ENCODE results near the gene TTLL7. TPM values are rescaled to one million over a fixed set of nuclear protein-coding genes. Genes with fewer than 3 reads are reported as not detected.

Gene TTLL7
- total RNA-seq, 1 experiment from 2014 or later: not detected

- Histone ChIP-seq H3K27me3 (ENCODE audit: low read length) (no peaks in the 10 kb centered on the region), H3K79me2 (ENCODE audit: low read length) (no peaks in the 10 kb centered on the region), H3K36me3 (ENCODE audit: insufficient read depth, low read length) (no peaks in the 10 kb centered on the region), H3K27ac (ENCODE audit: low read length) (no peak overlapping the region), H3K9me3 (ENCODE audit: low read length) (no peaks in the 10 kb centered on the region), H2AFZ (ENCODE audit: low read length) (no peak overlapping the region), H3K9me2 (replicated peaks; ENCODE audit: insufficient read depth, low read length) (no peaks in the 10 kb centered on the region), H3K4me2 (ENCODE audit: low read depth, low read length, poor library complexity, severe bottlenecking) (no peak overlapping the region), H3K4me1 (ENCODE audit: low read length) (no peaks in the 10 kb centered on the region), H4K20me1 (ENCODE audit: insufficient read depth, low read depth, low read length) (no peaks in the 10 kb centered on the region), H3K4me3 (ENCODE audit: low read length) (no peak overlapping the region), H3K9ac (ENCODE audit: low read length) (no peak overlapping the region)
- DNase-seq: no peak
These were observed 20.3 kb upstream of the TTLL7 start for GRCh38 chr1:84019217-84019616.

GRCh38 chr1:84013708-84014107 is 14.8 kb upstream of the TTLL7 start:
- no peaks in the 10 kb centered on the region for H3K9me3 ChIP-seq (ENCODE audit: low read length)
- H3K9ac ChIP-seq (ENCODE audit: low read length): no peak overlapping the region
- H3K9me2 ChIP-seq (replicated peaks; ENCODE audit: insufficient read depth, low read length): no peaks in the 10 kb centered on the region
- no peak overlapping the region for H3K4me3 ChIP-seq (ENCODE audit: low read length)
- H3K79me2 ChIP-seq (ENCODE audit: low read length): no peaks in the 10 kb centered on the region
- H3K4me1 ChIP-seq (ENCODE audit: low read length): peaks cover 9% of the 10 kb centered on the region
- no peak overlapping the region for H2AFZ ChIP-seq (ENCODE audit: low read length)
- no peak overlapping the region for H3K4me2 ChIP-seq (ENCODE audit: low read depth, low read length, poor library complexity, severe bottlenecking)
- DNase-seq: no peak
- H3K36me3 ChIP-seq (ENCODE audit: insufficient read depth, low read length): no peaks in the 10 kb centered on the region
- H3K27ac ChIP-seq (ENCODE audit: low read length): no peak overlapping the region
- no peaks in the 10 kb centered on the region for H3K27me3 ChIP-seq (ENCODE audit: low read length)
- no peaks in the 10 kb centered on the region for H4K20me1 ChIP-seq (ENCODE audit: insufficient read depth, low read depth, low read length)

- no peaks in the 10 kb centered on the region for H3K27me3 ChIP-seq (ENCODE audit: low read length)
- H2AFZ ChIP-seq (ENCODE audit: low read length): no peak overlapping the region
- H4K20me1 ChIP-seq (ENCODE audit: insufficient read depth, low read depth, low read length): no peaks in the 10 kb centered on the region
- no peak overlapping the region for H3K27ac ChIP-seq (ENCODE audit: low read length)
- H3K79me2 ChIP-seq (ENCODE audit: low read length): no peaks in the 10 kb centered on the region
- no peaks in the 10 kb centered on the region for H3K36me3 ChIP-seq (ENCODE audit: insufficient read depth, low read length)
- no peaks in the 10 kb centered on the region for H3K9me2 ChIP-seq (replicated peaks; ENCODE audit: insufficient read depth, low read length)
- no peak overlapping the region for H3K4me3 ChIP-seq (ENCODE audit: low read length)
- H3K9ac ChIP-seq (ENCODE audit: low read length): no peak overlapping the region
- DNase-seq: no peak
- H3K4me1 ChIP-seq (ENCODE audit: low read length): peaks cover 9% of the 10 kb centered on the region
- H3K4me2 ChIP-seq (ENCODE audit: low read depth, low read length, poor library complexity, severe bottlenecking): no peak overlapping the region
- no peaks in the 10 kb centered on the region for H3K9me3 ChIP-seq (ENCODE audit: low read length)
These were observed 13.1 kb upstream of the TTLL7 start for GRCh38 chr1:84012018-84012417.

- no peak for DNase-seq
- Histone ChIP-seq H3K9ac (ENCODE audit: low read length) (no peak overlapping the region), H2AFZ (ENCODE audit: low read length) (no peak overlapping the region), H3K27ac (ENCODE audit: low read length) (no peak overlapping the region), H3K9me3 (ENCODE audit: low read length) (no peaks in the 10 kb centered on the region), H4K20me1 (ENCODE audit: insufficient read depth, low read depth, low read length) (no peaks in the 10 kb centered on the region), H3K9me2 (replicated peaks; ENCODE audit: insufficient read depth, low read length) (no peaks in the 10 kb centered on the region), H3K79me2 (ENCODE audit: low read length) (no peaks in the 10 kb centered on the region), H3K4me2 (ENCODE audit: low read depth, low read length, poor library complexity, severe bottlenecking) (no peak overlapping the region), H3K36me3 (ENCODE audit: insufficient read depth, low read length) (no peaks in the 10 kb centered on the region), H3K4me3 (ENCODE audit: low read length) (no peak overlapping the region), H3K27me3 (ENCODE audit: low read length) (no peaks in the 10 kb centered on the region), H3K4me1 (ENCODE audit: low read length) (peaks cover 9% of the 10 kb centered on the region)
These were observed 11.2 kb upstream of the TTLL7 start for GRCh38 chr1:84010136-84010535.

- H3K4me3 ChIP-seq (ENCODE audit: low read length): no peak overlapping the region
- H3K4me2 ChIP-seq (ENCODE audit: low read depth, low read length, poor library complexity, severe bottlenecking): no peak overlapping the region
- H3K9me2 ChIP-seq (replicated peaks; ENCODE audit: insufficient read depth, low read length): no peaks in the 10 kb centered on the region
- no peaks in the 10 kb centered on the region for H3K9me3 ChIP-seq (ENCODE audit: low read length)
- H3K4me1 ChIP-seq (ENCODE audit: low read length): peaks cover 9% of the 10 kb centered on the region
- no peak overlapping the region for H2AFZ ChIP-seq (ENCODE audit: low read length)
- no peak overlapping the region for H3K27ac ChIP-seq (ENCODE audit: low read length)
- no peak for DNase-seq
- no peaks in the 10 kb centered on the region for H3K36me3 ChIP-seq (ENCODE audit: insufficient read depth, low read length)
- H3K9ac ChIP-seq (ENCODE audit: low read length): no peak overlapping the region
- H4K20me1 ChIP-seq (ENCODE audit: insufficient read depth, low read depth, low read length): no peaks in the 10 kb centered on the region
- H3K79me2 ChIP-seq (ENCODE audit: low read length): no peaks in the 10 kb centered on the region
- H3K27me3 ChIP-seq (ENCODE audit: low read length): no peaks in the 10 kb centered on the region
These were observed 9.7 kb upstream of the TTLL7 start for GRCh38 chr1:84008631-84009030.

- DNase-seq: no peak
- peaks cover 9% of the 10 kb centered on the region for H3K4me1 ChIP-seq (ENCODE audit: low read length)
- H3K9ac ChIP-seq (ENCODE audit: low read length): no peak overlapping the region
- H3K9me3 ChIP-seq (ENCODE audit: low read length): no peaks in the 10 kb centered on the region
- no peaks in the 10 kb centered on the region for H4K20me1 ChIP-seq (ENCODE audit: insufficient read depth, low read depth, low read length)
- no peak overlapping the region for H2AFZ ChIP-seq (ENCODE audit: low read length)
- H3K4me2 ChIP-seq (ENCODE audit: low read depth, low read length, poor library complexity, severe bottlenecking): no peak overlapping the region
- H3K9me2 ChIP-seq (replicated peaks; ENCODE audit: insufficient read depth, low read length): no peaks in the 10 kb centered on the region
- H3K36me3 ChIP-seq (ENCODE audit: insufficient read depth, low read length): no peaks in the 10 kb centered on the region
- H3K27ac ChIP-seq (ENCODE audit: low read length): no peak overlapping the region
- no peaks in the 10 kb centered on the region for H3K27me3 ChIP-seq (ENCODE audit: low read length)
- H3K79me2 ChIP-seq (ENCODE audit: low read length): no peaks in the 10 kb centered on the region
- no peak overlapping the region for H3K4me3 ChIP-seq (ENCODE audit: low read length)
These were observed 7.7 kb upstream of the TTLL7 start for GRCh38 chr1:84006591-84006990.

- Histone ChIP-seq H4K20me1 (ENCODE audit: insufficient read depth, low read depth, low read length) (no peaks in the 10 kb centered on the region), H3K9ac (ENCODE audit: low read length) (no peak overlapping the region), H3K4me3 (ENCODE audit: low read length) (no peak overlapping the region), H2AFZ (ENCODE audit: low read length) (no peak overlapping the region), H3K36me3 (ENCODE audit: insufficient read depth, low read length) (no peaks in the 10 kb centered on the region), H3K4me2 (ENCODE audit: low read depth, low read length, poor library complexity, severe bottlenecking) (no peak overlapping the region), H3K9me3 (ENCODE audit: low read length) (no peaks in the 10 kb centered on the region), H3K4me1 (ENCODE audit: low read length) (no peaks in the 10 kb centered on the region), H3K27ac (ENCODE audit: low read length) (no peak overlapping the region), H3K27me3 (ENCODE audit: low read length) (no peaks in the 10 kb centered on the region), H3K79me2 (ENCODE audit: low read length) (no peaks in the 10 kb centered on the region), H3K9me2 (replicated peaks; ENCODE audit: insufficient read depth, low read length) (no peaks in the 10 kb centered on the region)
- no peak for DNase-seq
These were observed 2.6 kb upstream of the TTLL7 start for GRCh38 chr1:84001501-84001900.

GRCh38 chr1:84000954-84001495 is 2.1 kb upstream of the TTLL7 start:
- Histone ChIP-seq H2AFZ (ENCODE audit: low read length) (no peak overlapping the region), H3K9ac (ENCODE audit: low read length) (no peak overlapping the region), H3K79me2 (ENCODE audit: low read length) (no peaks in the 10 kb centered on the region), H3K4me3 (ENCODE audit: low read length) (no peak overlapping the region), H3K27me3 (ENCODE audit: low read length) (no peaks in the 10 kb centered on the region), H4K20me1 (ENCODE audit: insufficient read depth, low read depth, low read length) (no peaks in the 10 kb centered on the region), H3K36me3 (ENCODE audit: insufficient read depth, low read length) (no peaks in the 10 kb centered on the region), H3K9me2 (replicated peaks; ENCODE audit: insufficient read depth, low read length) (no peaks in the 10 kb centered on the region), H3K9me3 (ENCODE audit: low read length) (no peaks in the 10 kb centered on the region), H3K4me2 (ENCODE audit: low read depth, low read length, poor library complexity, severe bottlenecking) (no peak overlapping the region), H3K27ac (ENCODE audit: low read length) (no peak overlapping the region), H3K4me1 (ENCODE audit: low read length) (no peaks in the 10 kb centered on the region)
- DNase-seq: no peak
